Astrocyte (in vitro differentiated cells and primary cell): ENCODE data around the gene EPC2. TPM values are rescaled to one million over a fixed set of nuclear protein-coding genes. Genes with fewer than 3 reads are reported as not detected.

Experiments used
- DNase-seq: peaks from one replicate; pipeline ENCODE4 v3.0.0-alpha.2; 2010; ENCODE audit warnings: low read depth
- FAIRE-seq: peaks from 2 replicates; lab custom pipeline; 2011; peaks lifted over from hg19 to GRCh38; lab: Jason Lieb, UNC
- H2AFZ ChIP-seq: 2 replicates; pipeline ENCODE4 v1.6.0; 2012; ENCODE audit warnings: low read depth, low read length, inconsistent platforms
- H3K27ac ChIP-seq: 2 replicates; pipeline ENCODE4 v1.5.1; 2011; ENCODE audit warnings: low read depth, low read length, inconsistent platforms
- H3K27me3 ChIP-seq: 2 replicates; pipeline ENCODE4 v1.6.0; 2011; ENCODE audit warnings: low read length, inconsistent platforms; ENCODE audit not compliant: insufficient read depth
- H3K36me3 ChIP-seq: 2 replicates; pipeline ENCODE4 v1.5.1; 2011; ENCODE audit warnings: low read length, inconsistent platforms; ENCODE audit not compliant: insufficient read depth
- H3K4me1 ChIP-seq: 2 replicates; pipeline ENCODE4 v1.5.1; 2011; ENCODE audit warnings: low read length, inconsistent platforms; ENCODE audit not compliant: insufficient read depth
- H3K4me2 ChIP-seq: 2 replicates; pipeline ENCODE4 v1.6.0; 2012; ENCODE audit warnings: low read length, inconsistent platforms
- H3K4me3 ChIP-seq: 2 replicates; pipeline ENCODE4 v1.5.1; 2011; ENCODE audit warnings: low read depth, mild to moderate bottlenecking, low read length, inconsistent platforms; ENCODE audit not compliant: insufficient read depth
- H3K79me2 ChIP-seq: 2 replicates; pipeline ENCODE4 v1.6.0; 2012; ENCODE audit warnings: mild to moderate bottlenecking, low read length, inconsistent platforms; ENCODE audit not compliant: insufficient read depth
- H3K9ac ChIP-seq: 2 replicates; pipeline ENCODE4 v1.6.0; 2012; ENCODE audit warnings: mild to moderate bottlenecking, low read length, inconsistent platforms
- H3K9me3 ChIP-seq: 2 replicates; pipeline ENCODE4 v1.5.1; 2012; ENCODE audit warnings: low read depth, mild to moderate bottlenecking, low read length, inconsistent platforms; ENCODE audit not compliant: insufficient read depth
- H4K20me1 ChIP-seq: 2 replicates; pipeline ENCODE4 v1.6.0; 2012; ENCODE audit warnings: low read length, inconsistent platforms; ENCODE audit not compliant: insufficient read depth
- H3K27ac Mint-ChIP-seq: one replicate; pipeline ENCODE4 v1.8.0; 2021; ENCODE audit warnings: mild to moderate bottlenecking, mixed read lengths; ENCODE audit not compliant: unreplicated experiment
- H3K27me3 Mint-ChIP-seq: one replicate; pipeline ENCODE4 v1.8.0; 2021; ENCODE audit warnings: low read depth, mixed read lengths; ENCODE audit not compliant: unreplicated experiment
- H3K36me3 Mint-ChIP-seq: one replicate; pipeline ENCODE4 v1.8.0; 2021; ENCODE audit warnings: low read depth, mixed read lengths; ENCODE audit not compliant: unreplicated experiment
- H3K4me1 Mint-ChIP-seq: one replicate; pipeline ENCODE4 v1.8.0; 2021; ENCODE audit warnings: low read depth, mixed read lengths; ENCODE audit not compliant: unreplicated experiment
- H3K4me3 Mint-ChIP-seq: one replicate; pipeline ENCODE4 v1.8.0; 2021; ENCODE audit warnings: mild to moderate bottlenecking, moderate library complexity, mixed read lengths; ENCODE audit not compliant: unreplicated experiment
- H3K9me3 Mint-ChIP-seq: one replicate; pipeline ENCODE4 v1.8.0; 2021; ENCODE audit warnings: mild to moderate bottlenecking, mixed read lengths; ENCODE audit not compliant: unreplicated experiment
- CTCF ChIP-seq: IDR thresholded peaks from 2 replicates; pipeline ENCODE4 v1.5.1; 2011; ENCODE audit warnings: low read depth, mild to moderate bottlenecking, inconsistent platforms, low read length, moderate library complexity; ENCODE audit not compliant: insufficient read depth
- EZH2 ChIP-seq: IDR thresholded peaks from 2 replicates; pipeline ENCODE4 v1.6.1; 2012; ENCODE audit warnings: mild to moderate bottlenecking, low read length, inconsistent platforms; ENCODE audit not compliant: insufficient read depth
- total RNA-seq: library from RNA; stranded (reverse); gene quantifications from 2 replicates; pipeline ENCODE4 v1.2.1, GENCODE V29; 2021

EPC2 gene
- total RNA-seq, 1 donor from 2014 or later: 24.8 TPM

DNA sequence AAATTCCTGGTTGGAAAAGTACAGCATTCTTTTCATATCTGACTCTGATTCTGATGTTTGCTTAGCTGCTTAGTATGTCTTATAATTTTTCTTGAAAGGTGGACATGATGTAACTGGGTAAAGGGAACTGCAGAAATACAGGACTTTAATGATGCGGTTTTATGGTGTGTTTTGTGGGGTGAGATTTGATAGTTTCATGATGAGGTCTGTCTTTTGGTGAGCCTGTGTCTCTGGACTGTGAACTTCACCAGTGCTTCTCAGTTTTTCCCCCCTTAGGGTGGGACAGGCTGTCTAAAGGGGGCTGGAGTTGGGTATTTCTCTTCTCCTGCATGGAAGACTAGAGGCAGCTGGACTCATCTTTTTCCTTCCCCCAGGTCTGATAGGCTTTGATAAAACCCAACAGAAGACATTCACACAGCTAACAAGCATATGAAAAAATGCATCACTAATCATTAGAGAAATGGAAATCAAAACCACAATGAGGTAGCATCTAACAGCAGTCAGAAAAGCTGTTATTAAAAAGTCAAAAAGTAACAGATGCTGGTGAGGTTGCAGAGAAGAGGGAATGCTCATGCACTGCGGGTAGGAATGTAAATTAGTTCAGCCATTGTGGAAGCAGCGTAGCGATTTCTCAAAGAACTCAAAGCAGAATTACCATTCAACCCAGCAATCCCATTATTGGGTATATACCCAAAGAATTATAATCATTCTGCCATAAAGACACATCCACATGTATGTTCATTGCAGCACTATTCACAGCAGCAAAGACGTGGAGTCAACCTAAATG, 77.6 kb downstream of the EPC2 start:
- H3K27me3 Mint-ChIP-seq: no peaks in the 10 kb centered on the region
- peak overlapping the region; percentile 13 for H3K27ac Mint-ChIP-seq
- no peak for FAIRE-seq
- H3K4me1 ChIP-seq: no peaks in the 10 kb centered on the region
- peaks cover 18% of the 10 kb centered on the region for H3K4me1 Mint-ChIP-seq
- no peak overlapping the region for H3K27ac ChIP-seq
- no peak overlapping the region for H2AFZ ChIP-seq
- no peaks in the 10 kb centered on the region for H3K27me3 ChIP-seq
- H3K9ac ChIP-seq: no peak overlapping the region
- peak; percentile 36 for DNase-seq
- peaks cover 4% of the 10 kb centered on the region for H3K36me3 Mint-ChIP-seq
- peaks cover 95% of the 10 kb centered on the region for H3K79me2 ChIP-seq
- H4K20me1 ChIP-seq: peaks cover 95% of the 10 kb centered on the region
- no peaks in the 10 kb centered on the region for H3K9me3 ChIP-seq
- H3K4me3 Mint-ChIP-seq: no peak overlapping the region
- no peak overlapping the region for H3K4me3 ChIP-seq
- TF ChIP-seq EZH2: no peak
- TF ChIP-seq CTCF: no peak
- no peak overlapping the region for H3K4me2 ChIP-seq
- no peaks in the 10 kb centered on the region for H3K36me3 ChIP-seq
- H3K9me3 Mint-ChIP-seq: no peaks in the 10 kb centered on the region

- DNase-seq (no peak), FAIRE-seq (peak; percentile 45)
- H3K36me3 Mint-ChIP-seq: peaks cover 2% of the 10 kb centered on the region
- peaks cover 90% of the 10 kb centered on the region for H4K20me1 ChIP-seq
- H2AFZ ChIP-seq: no peak overlapping the region
- no peak overlapping the region for H3K9ac ChIP-seq
- H3K9me3 Mint-ChIP-seq: no peaks in the 10 kb centered on the region
- no peak overlapping the region for H3K27ac Mint-ChIP-seq
- H3K79me2 ChIP-seq: peaks cover 85% of the 10 kb centered on the region
- H3K27ac ChIP-seq: no peak overlapping the region
- no peaks in the 10 kb centered on the region for H3K27me3 ChIP-seq
- H3K4me2 ChIP-seq: no peak overlapping the region
- no peaks in the 10 kb centered on the region for H3K36me3 ChIP-seq
- no peaks in the 10 kb centered on the region for H3K4me1 ChIP-seq
- H3K9me3 ChIP-seq: no peaks in the 10 kb centered on the region
- no peaks in the 10 kb centered on the region for H3K27me3 Mint-ChIP-seq
- H3K4me3 Mint-ChIP-seq: no peak overlapping the region
- peaks cover 12% of the 10 kb centered on the region for H3K4me1 Mint-ChIP-seq
- TF ChIP-seq CTCF (no peak), EZH2 (no peak)
- no peak overlapping the region for H3K4me3 ChIP-seq
Observed at GRCh38 chr2:148725564-148725963, 81.0 kb downstream of the EPC2 start.

- Mint-ChIP-seq H3K27me3 (no peaks in the 10 kb centered on the region), H3K27ac (no peak overlapping the region), H3K4me3 (no peak overlapping the region), H3K36me3 (no peaks in the 10 kb centered on the region), H3K9me3 (no peaks in the 10 kb centered on the region), H3K4me1 (peaks cover 11% of the 10 kb centered on the region)
- Histone ChIP-seq H3K9ac (no peak overlapping the region), H3K4me3 (no peak overlapping the region), H3K36me3 (no peaks in the 10 kb centered on the region), H4K20me1 (peaks cover 90% of the 10 kb centered on the region), H3K79me2 (peaks cover 85% of the 10 kb centered on the region), H3K4me1 (no peaks in the 10 kb centered on the region), H2AFZ (no peak overlapping the region), H3K9me3 (no peaks in the 10 kb centered on the region), H3K27me3 (no peaks in the 10 kb centered on the region), H3K27ac (no peak overlapping the region), H3K4me2 (no peak overlapping the region)
- FAIRE-seq (no peak), DNase-seq (no peak)
- TF ChIP-seq CTCF: no peak
- no peak for TF ChIP-seq EZH2
Observed at GRCh38 chr2:148726228-148726627, 81.7 kb downstream of the EPC2 start.
